Anterior cingulate cortex (tissue), 58 donors: ENCODE results near the gene HSD11B2.

Experiments used
- DNase-seq, 58 donors: peaks; one replicate each; lab custom pipeline; 2025; lab: John Stamatoyannopoulos, UW

The HSD11B2 gene

DNA sequence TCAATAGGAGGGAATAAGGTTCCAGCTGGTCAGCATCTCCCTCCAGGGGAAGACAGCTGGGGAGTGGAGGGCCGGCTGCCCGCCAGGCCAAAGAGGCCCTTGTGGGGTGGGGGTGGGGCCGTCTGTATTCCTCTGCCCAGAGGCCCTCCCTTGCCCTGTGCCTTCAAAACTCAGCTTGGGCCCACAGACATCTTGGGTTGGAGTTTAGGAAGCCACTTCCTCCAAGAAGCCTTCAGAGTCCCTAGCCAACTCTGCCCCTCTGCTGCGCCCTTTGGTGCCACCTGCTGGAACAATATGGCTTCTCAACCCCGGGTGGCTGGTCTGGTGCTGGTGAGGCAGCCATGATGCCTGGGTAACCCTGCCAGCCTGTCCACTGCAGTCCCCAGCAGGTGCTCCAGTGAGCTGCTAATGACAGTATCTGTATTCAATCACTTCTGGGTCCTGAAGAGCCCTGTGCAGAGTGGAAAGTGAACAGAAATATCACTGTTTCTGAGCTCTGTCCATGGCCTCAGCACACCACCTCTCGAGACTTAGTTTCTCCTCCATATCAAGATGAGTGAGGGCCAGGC lies 16.7 kb downstream of the HSD11B2 start:
- DNase-seq, result peak in 2 of 58 donors; percentile 7 to 16

DNA sequence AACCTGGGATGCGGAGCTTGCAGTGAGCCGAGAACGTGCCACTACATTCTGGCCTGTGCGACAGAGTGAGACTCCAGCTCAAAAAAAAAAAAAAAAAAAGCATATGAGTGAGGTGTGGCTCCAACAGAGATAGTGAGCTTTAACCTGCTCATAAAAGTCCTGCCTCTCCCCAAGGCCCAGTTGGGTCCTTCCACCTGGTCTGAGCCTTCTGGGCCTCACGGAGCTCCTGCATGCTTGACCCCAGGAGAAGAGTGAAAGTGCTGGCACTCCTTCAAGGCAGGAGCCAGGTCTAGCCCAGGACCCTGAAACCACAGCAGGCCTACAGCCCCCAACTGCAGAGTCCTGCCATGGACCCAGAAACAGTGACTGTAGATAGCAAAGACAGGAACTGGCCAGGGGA lies 17.7 kb downstream of the HSD11B2 start:
- DNase-seq, result no peak

- DNase-seq, result peak in 1 of 58 donors; percentile 16
Observed at GRCh38 chr16:67449336-67449735, 18.4 kb downstream of the HSD11B2 start.

DNA sequence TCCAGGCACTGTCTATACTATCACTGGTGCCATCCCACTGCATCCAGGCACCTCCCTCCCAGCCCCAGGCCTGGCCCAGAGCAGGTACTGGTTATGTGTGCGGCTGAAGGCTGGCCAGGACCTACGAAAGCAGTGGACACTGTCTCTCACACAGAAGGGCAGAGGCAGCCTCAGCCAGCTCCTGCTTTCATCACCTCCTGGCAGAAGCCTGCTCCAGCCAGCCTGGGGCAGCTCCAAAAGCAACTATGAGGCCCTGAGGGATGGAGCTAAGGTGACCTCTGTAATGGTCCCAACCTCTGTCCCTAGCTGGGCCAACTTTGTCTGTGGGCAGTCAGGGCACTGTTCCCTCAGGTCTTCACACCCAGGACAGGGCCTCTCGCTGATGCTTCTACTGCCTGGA lies 18.8 kb downstream of the HSD11B2 start:
- DNase-seq, result no peak

DNA sequence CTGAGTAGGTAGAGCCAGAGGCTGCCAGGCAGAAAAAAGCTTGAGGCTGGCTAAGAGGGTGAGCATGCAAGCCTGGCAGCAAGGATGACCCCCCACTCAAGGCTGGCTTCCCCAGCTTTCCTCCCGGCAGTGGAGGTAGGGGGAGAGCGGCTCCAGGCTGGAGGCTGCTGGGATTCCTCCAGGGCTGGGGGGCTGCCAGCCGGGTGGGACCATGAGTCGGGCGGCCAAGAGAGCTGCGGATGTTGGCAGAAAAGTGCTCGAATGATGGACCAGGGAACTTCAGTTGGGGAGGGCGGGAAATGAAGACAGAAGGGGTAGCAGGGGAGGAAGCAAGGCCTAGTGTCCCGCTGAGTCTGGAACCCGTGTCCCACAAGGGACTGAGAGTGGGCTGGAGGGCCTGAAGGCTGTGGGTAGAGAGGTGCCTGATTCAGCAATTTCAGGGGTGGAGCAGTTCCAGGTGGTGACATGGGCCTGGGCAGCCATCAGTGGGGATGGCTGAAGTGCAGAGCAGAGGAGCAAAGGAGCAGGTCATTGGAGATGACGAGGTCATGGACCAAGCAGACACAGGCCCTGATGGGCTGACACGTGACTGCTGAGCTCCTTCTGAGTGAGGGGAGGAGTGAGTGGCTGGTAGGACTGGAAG lies 20.3 kb downstream of the HSD11B2 start:
- peak in 18 of 58 donors; percentile 6 to 53 (median 27) for DNase-seq

DNA sequence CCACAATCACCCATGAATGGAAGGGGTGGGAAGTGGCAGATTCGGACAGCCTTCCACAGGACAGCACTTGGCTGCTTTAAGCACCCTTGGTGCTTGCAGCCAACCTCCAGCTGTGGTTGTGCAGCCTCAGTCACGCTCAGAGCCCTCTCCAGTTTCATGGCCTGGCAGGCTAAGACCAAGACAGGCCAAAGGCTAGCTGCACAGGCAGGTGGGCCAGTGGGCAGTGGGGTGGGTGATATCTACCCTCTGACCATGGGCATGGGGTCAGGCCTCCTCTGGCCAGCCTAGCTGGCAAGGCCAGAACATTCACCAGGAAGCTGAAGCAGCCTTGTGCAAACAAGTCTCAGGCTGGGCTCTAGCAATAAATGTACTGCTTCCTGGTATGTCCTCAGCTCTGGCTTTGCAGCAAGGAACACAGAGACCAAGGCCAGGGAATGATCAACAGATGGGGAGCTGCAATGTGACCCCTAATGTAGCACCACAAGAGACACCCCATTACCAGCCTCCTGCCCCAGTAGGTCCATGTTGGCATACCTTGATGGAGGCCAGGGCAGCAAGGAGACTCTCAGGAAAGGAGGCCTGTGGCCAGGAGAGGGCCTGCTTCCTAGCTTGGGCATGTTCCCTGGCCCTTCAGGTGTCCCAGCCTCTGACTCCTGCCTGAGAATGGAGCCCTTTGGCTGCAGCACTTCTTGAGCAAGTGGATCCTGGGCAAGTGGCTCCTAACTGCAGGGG lies 20.9 kb downstream of the HSD11B2 start:
- no peak for DNase-seq

GRCh38 chr16:67454104-67454503 lies 23.2 kb downstream of the HSD11B2 start:
- no peak for DNase-seq

GRCh38 chr16:67454852-67455251 lies 23.9 kb downstream of the HSD11B2 start:
- no peak for DNase-seq

DNA sequence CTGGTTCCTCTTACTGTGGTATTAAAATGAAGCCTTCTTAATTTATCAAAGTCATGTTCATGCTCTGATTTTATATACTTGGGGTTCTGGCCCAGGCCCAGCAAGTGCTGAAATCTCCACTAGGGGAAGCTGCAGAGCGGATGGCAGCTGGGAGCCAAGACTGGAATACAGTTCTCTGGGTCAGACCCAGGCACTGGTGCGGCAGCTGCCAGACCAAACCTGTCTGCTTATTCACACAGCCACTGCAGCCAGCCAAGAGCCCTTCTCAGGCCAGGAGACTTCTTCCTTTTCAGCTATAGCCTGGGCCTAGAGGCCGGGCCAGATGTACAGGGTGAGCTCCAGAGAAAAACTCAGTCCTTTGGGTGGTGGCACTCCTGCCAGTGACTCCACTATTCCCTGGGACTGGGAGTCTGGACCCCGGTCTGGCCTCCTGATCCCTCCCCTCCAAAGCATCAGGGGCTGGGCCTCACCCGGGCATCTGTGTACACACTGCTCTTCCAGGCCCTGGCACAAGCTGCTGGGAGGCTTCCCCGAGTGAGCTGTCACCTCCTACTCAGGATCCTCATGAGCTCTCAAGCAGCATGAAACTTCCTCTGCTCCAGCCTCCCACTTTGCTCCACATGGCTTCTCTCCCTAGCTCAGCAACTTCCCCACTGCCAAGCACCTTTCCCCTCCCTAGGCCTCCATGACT lies 25.6 kb downstream of the HSD11B2 start:
- peak in 29 of 58 donors; percentile 12 to 63 (median 32) for DNase-seq

- DNase-seq, result no peak
Observed at GRCh38 chr16:67457611-67458010, 26.7 kb downstream of the HSD11B2 start.

DNA sequence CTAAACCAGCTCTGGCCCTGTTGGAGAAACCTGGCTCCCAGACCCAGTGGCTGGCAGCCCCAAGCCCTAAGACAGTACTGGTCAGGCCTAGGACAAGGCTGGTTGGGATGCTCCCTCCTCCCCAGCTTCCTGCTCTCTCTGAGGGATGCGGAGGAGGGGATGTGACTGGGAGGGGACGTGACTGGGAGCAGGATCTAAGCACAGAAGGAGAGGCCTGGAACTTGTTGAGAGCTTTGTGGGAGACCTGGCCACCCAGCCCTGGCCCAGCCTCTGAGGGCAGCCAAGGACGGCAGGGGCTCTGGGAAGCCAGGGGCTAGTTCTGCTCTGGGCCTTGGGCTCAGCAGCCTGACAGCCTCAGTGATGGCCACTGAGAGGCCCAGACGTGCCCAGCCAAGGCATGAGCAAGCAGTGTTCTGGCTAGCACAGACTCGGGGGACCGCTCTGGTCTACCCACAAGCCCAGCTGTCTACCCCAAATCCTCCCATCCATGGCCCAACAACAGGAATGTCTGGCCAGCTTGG lies 27.3 kb downstream of the HSD11B2 start:
- DNase-seq, result no peak

DNA sequence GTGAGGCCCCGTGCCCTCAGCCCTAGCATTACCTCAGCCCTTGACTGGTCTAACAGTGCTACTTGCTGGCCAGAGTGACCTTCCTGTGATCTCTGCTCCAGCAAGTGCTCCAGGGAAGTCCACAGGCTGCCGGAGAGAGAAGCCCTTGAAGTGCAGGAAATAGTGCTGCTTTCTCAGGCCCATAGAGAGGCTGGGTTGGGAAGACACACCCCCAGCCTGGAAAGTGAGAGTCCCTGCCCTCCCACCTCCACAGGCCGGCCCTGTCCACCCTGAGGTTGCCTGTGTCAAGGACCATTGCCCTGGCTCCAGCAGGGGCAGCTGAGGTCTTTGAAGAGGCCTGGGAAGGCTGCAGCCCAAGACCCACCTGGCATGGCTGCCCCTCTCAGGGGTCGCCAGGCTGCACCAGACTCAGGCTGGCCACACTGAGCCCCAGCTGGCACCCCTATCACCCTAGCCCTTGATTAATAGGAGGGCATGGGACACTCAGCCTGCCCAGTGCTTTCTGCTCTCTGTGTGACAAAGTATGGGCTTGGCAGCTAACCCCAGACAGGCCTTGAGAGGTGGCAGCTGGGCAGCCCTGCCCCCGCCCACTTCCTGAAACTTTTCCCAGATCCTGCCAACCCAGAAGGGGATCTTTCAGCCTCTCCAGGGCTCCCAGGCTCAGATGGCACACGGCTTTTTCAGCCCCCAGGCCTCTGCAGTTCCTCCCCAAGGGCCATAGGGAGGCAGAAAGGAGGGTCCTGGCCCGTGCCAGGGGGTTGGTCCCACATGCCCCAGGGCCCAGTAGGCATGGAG lies 28.3 kb downstream of the HSD11B2 start:
- peak in 27 of 58 donors; percentile 10 to 74 (median 37) for DNase-seq

DNA sequence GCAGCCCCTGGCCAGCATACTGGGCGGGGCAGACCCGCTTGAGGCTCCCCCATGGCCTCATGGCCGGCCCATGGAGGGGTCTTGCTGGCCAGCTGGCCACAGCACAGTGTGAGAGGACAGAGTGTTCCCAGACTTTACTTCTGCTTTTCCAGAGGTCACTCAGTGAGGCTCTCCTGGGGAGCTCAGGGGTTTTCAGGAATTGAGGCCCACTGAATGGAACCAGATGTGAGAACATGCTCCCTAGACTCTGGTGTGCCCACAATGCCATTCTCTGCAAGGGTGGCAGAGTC lies 28.9 kb downstream of the HSD11B2 start:
- peak in 3 of 58 donors; percentile 53 to 74 (median 54) for DNase-seq

DNA sequence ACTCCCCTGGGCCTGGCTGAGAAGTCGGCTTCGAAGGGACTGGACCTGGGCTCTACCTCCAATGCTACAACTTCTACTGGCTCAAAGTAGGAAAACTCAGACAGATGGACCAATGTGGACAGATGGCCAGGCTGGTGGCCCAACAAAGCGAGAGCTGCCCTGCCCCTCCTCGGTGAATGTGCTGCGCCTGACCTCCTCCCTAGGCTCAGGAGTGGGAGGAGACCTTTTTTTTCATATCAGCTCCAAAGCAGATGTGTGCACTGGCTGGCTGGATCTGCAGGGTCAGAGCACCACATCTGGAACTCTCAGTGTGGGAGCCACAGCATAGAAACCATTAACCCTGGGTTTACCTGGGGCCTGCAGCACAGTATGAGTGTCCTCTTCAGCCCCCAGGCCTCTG lies 29.2 kb downstream of the HSD11B2 start:
- no peak for DNase-seq

- no peak for DNase-seq
Observed at GRCh38 chr16:67460961-67461360, 30.0 kb downstream of the HSD11B2 start.

GRCh38 chr16:67461600-67462278 lies 30.8 kb downstream of the HSD11B2 start:
- no peak for DNase-seq

GRCh38 chr16:67462279-67462655 lies 31.3 kb downstream of the HSD11B2 start:
- DNase-seq, result no peak

GRCh38 chr16:67463059-67463458 lies 32.1 kb downstream of the HSD11B2 start:
- DNase-seq, result no peak

DNA sequence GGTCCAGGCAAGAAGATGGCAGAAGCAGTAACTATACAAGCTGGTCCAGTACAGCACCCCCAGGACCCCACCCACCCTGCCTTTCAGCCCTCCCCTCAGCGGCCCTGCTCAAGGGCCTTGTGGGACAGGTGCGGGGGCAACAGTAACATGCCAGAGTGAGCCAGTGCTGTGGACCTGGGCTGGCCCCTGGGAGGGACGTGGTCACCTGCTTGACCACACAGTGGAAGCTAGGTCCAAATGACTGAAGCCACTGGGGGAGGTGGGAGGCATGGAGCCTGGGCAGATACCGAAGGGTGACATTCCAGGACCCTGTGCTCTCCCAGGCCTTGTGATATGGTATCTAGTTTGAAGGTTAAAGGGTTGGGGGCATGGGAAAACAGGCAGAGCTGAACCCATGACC lies 32.8 kb downstream of the HSD11B2 start:
- DNase-seq, result no peak

DNA sequence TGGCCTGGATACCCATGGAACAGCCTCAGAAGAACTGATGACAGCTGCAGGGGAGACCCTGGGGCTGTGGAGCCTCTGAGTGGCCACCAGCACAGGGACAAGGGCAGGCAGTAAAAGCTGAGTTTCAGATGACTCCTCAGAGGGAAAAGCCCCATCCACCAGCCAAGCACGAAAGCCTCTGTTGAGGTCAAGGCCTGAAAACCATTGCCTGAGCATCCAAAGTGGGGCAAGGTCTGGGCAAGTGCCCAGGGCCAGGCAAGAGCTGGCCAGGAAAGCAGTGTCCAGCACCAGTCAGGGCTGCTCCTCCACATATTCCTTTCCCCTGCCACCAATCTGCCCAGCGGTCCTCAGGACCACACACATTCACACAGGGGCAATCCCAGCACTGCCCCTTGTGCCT lies 33.6 kb downstream of the HSD11B2 start:
- peak in 28 of 58 donors; percentile 13 to 81 (median 38) for DNase-seq
